Aorta (tissue), 5 donors: ENCODE results near the gene CRB2. TPM values are rescaled to one million over a fixed set of nuclear protein-coding genes. Genes with fewer than 3 reads are reported as not detected.

Source experiments
- ATAC-seq: fragments of 200-7000 bp; cut with Tn5 transposase; one replicate; pipeline ENCODE4 v1.9.1; 2022; ENCODE audit warnings: moderate library complexity; ENCODE audit not compliant: low FRiP score
- DNase-seq, 2 donors: peaks; one replicate each; pipeline ENCODE4 v3.0.0-alpha.2; 2020
- H3K27ac ChIP-seq, 2 donors: one replicate each; pipeline ENCODE4 v1.5.1; 2013; ENCODE audit warnings: low read length in 2 of 2, mild to moderate bottlenecking in 2 of 2, moderate library complexity in 2 of 2, control low read depth in 1 of 2, inconsistent platforms in 1 of 2, low read depth in 1 of 2
- H3K27me3 ChIP-seq, 2 donors: one replicate each; pipeline ENCODE4 v1.6.1; 2013; ENCODE audit warnings: control low read depth in 1 of 2, low read length in 1 of 2, mild to moderate bottlenecking in 1 of 2, moderate library complexity in 1 of 2; ENCODE audit not compliant: insufficient read depth in 2 of 2, control insufficient read depth in 1 of 2
- H3K36me3 ChIP-seq, 2 donors: one replicate each; pipeline ENCODE4 v1.6.1; 2013; ENCODE audit warnings: control low read depth in 1 of 2, low read length in 1 of 2, mild to moderate bottlenecking in 1 of 2; ENCODE audit not compliant: insufficient read depth in 2 of 2, control insufficient read depth in 1 of 2
- H3K4me1 ChIP-seq, 2 donors: one replicate each; pipeline ENCODE4 v1.6.1; 2013; ENCODE audit warnings: low read length in 2 of 2, control low read depth in 1 of 2, mild to moderate bottlenecking in 1 of 2, moderate library complexity in 1 of 2; ENCODE audit not compliant: insufficient read depth in 2 of 2, control insufficient read depth in 1 of 2
- H3K4me3 ChIP-seq, 2 donors: one replicate each; pipeline ENCODE4 v1.5.1; 2013; ENCODE audit warnings: low read length in 2 of 2, control low read depth in 1 of 2, mild to moderate bottlenecking in 1 of 2
- H3K9me3 ChIP-seq: one replicate; pipeline ENCODE4 v1.6.1; 2013; ENCODE audit warnings: mild to moderate bottlenecking, low read length; ENCODE audit not compliant: control insufficient read depth
- WGBS, 2 donors: extraction: QIAGEN DNeasy Blood & Tissue Kit; methylation state at CpG; one replicate each; pipeline ENCODE4 v1.1.7; 2013; 5-methylcytosine and 5-hydroxymethylcytosine counted together
- intact Hi-C, 2 donors: fragments of 100-400 bp; cut with DNase I; formaldehyde crosslinking; loops; one replicate each; pipeline versions ENCODE4 v1.14.2 to v1.15.0; 2022
- polyA plus RNA-seq, 2 donors: library from polyadenylated mRNA; stranded (reverse); fragments of 200-250 nt; gene quantifications; one replicate each; pipeline ENCODE4 v1.2.3, GENCODE V29; 2013
- total RNA-seq, 2 donors: library from RNA; stranded (reverse); fragmentation: NEBNext Ultra II Directional; extraction: Animal tissue kit (Norgen Biotek cat#: 25700); gene quantifications; one replicate each; pipeline ENCODE4 v1.2.1, GENCODE V29; 2021
- donor health status: healthy with polysubstance abuse.
- donor health status: Bipolar disorder and iron deficiency.
- donor health status: DM: no; HTN: no; CAD: no.
- donor health status: DM: no; HTN: no; CAD: no.
- donor health status: DM: yes; HTN: yes; CAD: no.

CRB2 gene
- total and polyA plus RNA-seq, 4 donors: 0.03 to 0.15 TPM; not detected in 2

- Histone ChIP-seq H3K27me3 (no peaks in the 10 kb centered on the region), H3K36me3 (no peaks in the 10 kb centered on the region), H3K4me1 (no peaks in the 10 kb centered on the region), H3K9me3 (no peaks in the 10 kb centered on the region), H3K4me3 (no peak overlapping the region), H3K27ac (no peak overlapping the region)
- WGBS, 2 donors: 82 to 87% methylated on average over 14 of the region's 14 CpGs
- DNase-seq: no peak
- intact Hi-C loops: no loop called here
- ATAC-seq: no peak
These were observed 16.0 kb downstream of the CRB2 start for GRCh38 chr9:123371805-123372590.

GRCh38 chr9:123372766-123373446 is 16.9 kb downstream of the CRB2 start:
- WGBS, 2 donors: 9 to 21% methylated on average over 46 to 58 of the region's 58 CpGs
- H3K9me3 ChIP-seq: no peaks in the 10 kb centered on the region
- H3K27me3 ChIP-seq: no peaks in the 10 kb centered on the region
- H3K27ac ChIP-seq: no peak overlapping the region
- no peak for DNase-seq
- intact Hi-C loops: no loop called here
- no peaks in the 10 kb centered on the region for H3K36me3 ChIP-seq
- no peaks in the 10 kb centered on the region for H3K4me1 ChIP-seq
- no peak overlapping the region for H3K4me3 ChIP-seq
- ATAC-seq: no peak

GRCh38 chr9:123373447-123373923 is 17.5 kb downstream of the CRB2 start:
- intact Hi-C loops: no loop called here
- 3 to 7% methylated on average over 42 to 60 of the region's 60 CpGs for WGBS, 2 donors
- Histone ChIP-seq H3K27me3 (no peaks in the 10 kb centered on the region), H3K4me1 (no peaks in the 10 kb centered on the region), H3K4me3 (no peak overlapping the region), H3K27ac (no peak overlapping the region), H3K36me3 (no peaks in the 10 kb centered on the region), H3K9me3 (no peaks in the 10 kb centered on the region)
- DNase-seq: no peak
- no peak for ATAC-seq

GRCh38 chr9:123373946-123374345 is 17.9 kb downstream of the CRB2 start:
- H3K9me3 ChIP-seq: no peaks in the 10 kb centered on the region
- H3K27me3 ChIP-seq: no peaks in the 10 kb centered on the region
- no peak for DNase-seq
- no peaks in the 10 kb centered on the region for H3K4me1 ChIP-seq
- H3K4me3 ChIP-seq: no peak overlapping the region
- H3K27ac ChIP-seq: no peak overlapping the region
- ATAC-seq: no peak
- intact Hi-C loops: no loop called here
- H3K36me3 ChIP-seq: no peaks in the 10 kb centered on the region
- WGBS, 2 donors: 11 to 15% methylated on average over 10 of the region's 10 CpGs

GRCh38 chr9:123375469-123376132 is 19.6 kb downstream of the CRB2 start:
- DNase-seq (no peak), ATAC-seq (no peak)
- no peak overlapping the region for H3K4me3 ChIP-seq
- no peaks in the 10 kb centered on the region for H3K36me3 ChIP-seq
- H3K4me1 ChIP-seq: no peaks in the 10 kb centered on the region
- H3K9me3 ChIP-seq: no peaks in the 10 kb centered on the region
- 15 to 18% methylated on average over 14 of the region's 14 CpGs for WGBS, 2 donors
- no peak overlapping the region for H3K27ac ChIP-seq
- intact Hi-C loops: no loop called here
- no peaks in the 10 kb centered on the region for H3K27me3 ChIP-seq

- Histone ChIP-seq H3K27me3 (no peaks in the 10 kb centered on the region), H3K9me3 (no peaks in the 10 kb centered on the region), H3K36me3 (no peaks in the 10 kb centered on the region), H3K27ac (no peak overlapping the region), H3K4me3 (no peak overlapping the region), H3K4me1 (no peaks in the 10 kb centered on the region)
- no peak for ATAC-seq
- intact Hi-C loops: no loop called here
- no peak for DNase-seq
- 73% methylated on average over 24 of the region's 24 CpGs for WGBS, 2 donors
These were observed 20.4 kb downstream of the CRB2 start for GRCh38 chr9:123376218-123377071.

- H3K4me1 ChIP-seq: no peaks in the 10 kb centered on the region
- H3K9me3 ChIP-seq: no peaks in the 10 kb centered on the region
- no peak for ATAC-seq
- no peak overlapping the region for H3K27ac ChIP-seq
- DNase-seq: no peak
- 71 to 75% methylated on average over 21 of the region's 21 CpGs for WGBS, 2 donors
- intact Hi-C loops: no loop called here
- no peaks in the 10 kb centered on the region for H3K27me3 ChIP-seq
- no peaks in the 10 kb centered on the region for H3K36me3 ChIP-seq
- H3K4me3 ChIP-seq: no peak overlapping the region
These were observed 21.4 kb downstream of the CRB2 start for GRCh38 chr9:123377211-123377971.

GRCh38 chr9:123378025-123378424 is 22.0 kb downstream of the CRB2 start:
- Histone ChIP-seq H3K4me3 (no peak overlapping the region), H3K4me1 (no peaks in the 10 kb centered on the region), H3K36me3 (no peaks in the 10 kb centered on the region), H3K9me3 (no peaks in the 10 kb centered on the region), H3K27me3 (no peaks in the 10 kb centered on the region), H3K27ac (no peak overlapping the region)
- no peak for DNase-seq
- intact Hi-C loops: no loop called here
- 70 to 72% methylated on average over 10 of the region's 10 CpGs for WGBS, 2 donors
- ATAC-seq: no peak
